Keratinocyte (primary cell): ENCODE measurements around the gene SMURF2. TPM values are rescaled to one million over a fixed set of nuclear protein-coding genes. Genes with fewer than 3 reads are reported as not detected.

Experiments used
- DNase-seq: peaks from one replicate; pipeline ENCODE4 v3.0.0-alpha.2; 2011; ENCODE audit warnings: low read depth, missing footprints, low spot score
- FAIRE-seq: peaks from 2 replicates; lab custom pipeline; 2011; peaks lifted over from hg19 to GRCh38; lab: Jason Lieb, UNC
- H2AFZ ChIP-seq: 2 replicates; pipeline ENCODE4 v1.6.0; 2012; ENCODE audit warnings: low read length, control low read depth, inconsistent platforms; ENCODE audit not compliant: control insufficient read depth
- H3K27ac ChIP-seq: 2 replicates; pipeline ENCODE4 v1.5.1; 2011; ENCODE audit warnings: low read length; ENCODE audit not compliant: control insufficient read depth, insufficient read depth
- H3K27me3 ChIP-seq: 3 replicates; pipeline ENCODE4 v1.6.0; 2011; ENCODE audit warnings: low read length; ENCODE audit not compliant: control insufficient read depth, insufficient read depth; ENCODE audit errors: extremely low read depth
- H3K36me3 ChIP-seq, 2 experiments: 2 replicates in 1 of 2; 3 replicates in 1 of 2; pipeline ENCODE4 v1.5.1; 2011; ENCODE audit warnings: low read length in 2 of 2, mild to moderate bottlenecking in 1 of 2; ENCODE audit not compliant: control insufficient read depth in 2 of 2, insufficient read depth in 2 of 2; ENCODE audit errors: extremely low read depth in 1 of 2
- H3K4me1 ChIP-seq: 3 replicates; pipeline ENCODE4 v1.5.1; 2011; ENCODE audit warnings: low read length; ENCODE audit not compliant: control insufficient read depth, insufficient read depth; ENCODE audit errors: extremely low read depth
- H3K4me2 ChIP-seq: 3 replicates; pipeline ENCODE4 v1.6.0; 2011; ENCODE audit warnings: low read depth, low read length; ENCODE audit not compliant: control insufficient read depth, insufficient read depth; ENCODE audit errors: extremely low read depth
- H3K4me3 ChIP-seq, 3 experiments: fragments of 200-600 bp in 1 of 3; sonication (generic) in 1 of 3; 2 replicates in 2 of 3; 3 replicates in 1 of 3; pipeline ENCODE4 v1.5.1; 2011 to 2016; ENCODE audit warnings: low read length in 3 of 3, mild to moderate bottlenecking in 3 of 3, control low read depth in 2 of 3, inconsistent platforms in 1 of 3, low read depth in 1 of 3, mixed read lengths in 1 of 3, mixed run types in 1 of 3, moderate library complexity in 1 of 3; ENCODE audit not compliant: control insufficient read depth in 2 of 3, insufficient read depth in 2 of 3; ENCODE audit errors: extremely low read depth in 1 of 3
- H3K79me2 ChIP-seq: 2 replicates; pipeline ENCODE4 v1.6.0; 2012; ENCODE audit warnings: low read length; ENCODE audit not compliant: control insufficient read depth, insufficient read depth
- H3K9ac ChIP-seq: 3 replicates; pipeline ENCODE4 v1.6.0; 2011; ENCODE audit warnings: low read length; ENCODE audit not compliant: control insufficient read depth, insufficient read depth; ENCODE audit errors: extremely low read depth
- H3K9me1 ChIP-seq: 3 replicates; pipeline ENCODE4 v1.6.0; 2011; ENCODE audit warnings: low read length; ENCODE audit not compliant: control insufficient read depth, insufficient read depth; ENCODE audit errors: extremely low read depth
- H3K9me3 ChIP-seq: 2 replicates; pipeline ENCODE4 v1.5.1; 2012; ENCODE audit warnings: low read depth, low read length; ENCODE audit not compliant: control insufficient read depth
- H4K20me1 ChIP-seq: 3 replicates; pipeline ENCODE4 v1.6.0; 2011; ENCODE audit warnings: low read length; ENCODE audit not compliant: control insufficient read depth, insufficient read depth; ENCODE audit errors: extremely low read depth
- EZH2 ChIP-seq: IDR thresholded peaks from one replicate; pipeline ENCODE4 v1.6.1; 2012; ENCODE audit warnings: inconsistent platforms, mild to moderate bottlenecking, low read length, moderate library complexity
- dilution Hi-C: fragments of 300-500 bp; cut with MboI; formaldehyde crosslinking; loops from one replicate; pipeline ENCODE4 v1.7.0; 2020; ENCODE audit warnings: low sequenced_read_pairs; ENCODE audit not compliant: extremely low pct_ligation_motif_present
- polyA plus RNA-seq, 5 experiments: library from polyadenylated mRNA; depleted of rRNA in 3 of 5; stranded (reverse) in 3 of 5; stranded (forward) in 1 of 5; unstranded in 1 of 5; fragments of >200 nt; gene quantifications; 1 replicate in 1 of 5; 2 replicates in 3 of 5; 3 replicates in 1 of 5; pipeline versions ENCODE4 v1.2.1 to v1.2.3, GENCODE V29; 2011 to 2012; ENCODE audit warnings: missing spikeins in 2 of 5, low read depth in 1 of 5, low replicate concordance in 1 of 5
- TF ChIP-seq, protein P1 (sequence below), 3 experiments: IDR thresholded peaks in 1 of 3; conservative IDR thresholded peaks in 1 of 3; optimal IDR thresholded peaks in 1 of 3; 2 replicates in 2 of 3; 3 replicates in 1 of 3; pipeline versions ENCODE3 to v1.5.1; 2011; ENCODE audit warnings: low read length in 3 of 3, mild to moderate bottlenecking in 3 of 3, moderate library complexity in 2 of 3, control low read depth in 1 of 3, inconsistent platforms in 1 of 3; ENCODE audit not compliant: insufficient read depth in 2 of 3; ENCODE audit errors: extremely low read depth in 1 of 3

SMURF2 gene
- polyA plus RNA-seq, 1 donor (not counting 4 experiments of a cell fraction or from before 2014, with no cell fraction given): 128 TPM

DNA sequence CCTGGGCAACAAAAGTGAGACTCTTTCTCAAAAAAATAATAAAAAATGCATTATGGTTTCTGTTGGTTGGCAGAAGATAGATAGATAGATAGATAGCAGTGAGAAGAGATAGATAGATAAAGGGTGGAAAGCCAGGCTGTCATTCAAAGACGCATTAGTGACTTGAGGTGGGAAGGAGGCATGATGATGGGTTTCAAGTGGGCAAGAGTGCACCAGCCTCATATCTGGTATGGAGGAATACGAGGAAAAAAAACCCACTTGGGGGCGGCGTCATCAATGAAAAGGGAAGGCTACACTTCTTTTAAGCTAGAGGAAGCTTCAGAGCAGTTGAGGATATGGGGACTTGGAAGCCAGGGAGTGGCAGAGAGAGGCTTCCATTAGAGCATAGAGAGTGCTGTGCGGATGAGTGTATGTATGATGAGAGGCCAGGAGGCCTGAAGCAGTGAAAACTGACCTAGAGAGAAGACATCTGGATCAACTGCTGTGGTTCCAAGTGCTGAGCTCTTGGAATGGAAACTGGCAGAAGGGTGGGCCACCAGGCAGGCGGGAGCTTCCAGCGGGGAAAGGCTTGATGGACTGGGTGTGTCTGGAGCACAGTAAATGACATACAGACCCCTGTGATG lies 123.5 kb downstream of the SMURF2 start:
- no peaks in the 10 kb centered on the region for H3K9me1 ChIP-seq
- no peak for TF ChIP-seq EZH2
- TF ChIP-seq, protein P1, sequence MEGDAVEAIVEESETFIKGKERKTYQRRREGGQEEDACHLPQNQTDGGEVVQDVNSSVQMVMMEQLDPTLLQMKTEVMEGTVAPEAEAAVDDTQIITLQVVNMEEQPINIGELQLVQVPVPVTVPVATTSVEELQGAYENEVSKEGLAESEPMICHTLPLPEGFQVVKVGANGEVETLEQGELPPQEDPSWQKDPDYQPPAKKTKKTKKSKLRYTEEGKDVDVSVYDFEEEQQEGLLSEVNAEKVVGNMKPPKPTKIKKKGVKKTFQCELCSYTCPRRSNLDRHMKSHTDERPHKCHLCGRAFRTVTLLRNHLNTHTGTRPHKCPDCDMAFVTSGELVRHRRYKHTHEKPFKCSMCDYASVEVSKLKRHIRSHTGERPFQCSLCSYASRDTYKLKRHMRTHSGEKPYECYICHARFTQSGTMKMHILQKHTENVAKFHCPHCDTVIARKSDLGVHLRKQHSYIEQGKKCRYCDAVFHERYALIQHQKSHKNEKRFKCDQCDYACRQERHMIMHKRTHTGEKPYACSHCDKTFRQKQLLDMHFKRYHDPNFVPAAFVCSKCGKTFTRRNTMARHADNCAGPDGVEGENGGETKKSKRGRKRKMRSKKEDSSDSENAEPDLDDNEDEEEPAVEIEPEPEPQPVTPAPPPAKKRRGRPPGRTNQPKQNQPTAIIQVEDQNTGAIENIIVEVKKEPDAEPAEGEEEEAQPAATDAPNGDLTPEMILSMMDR (optimal IDR thresholded peaks at IDR 0.05 in 1 of 3, IDR thresholded peaks at IDR 0.05 in 1 of 3, conservative IDR thresholded peaks at IDR 0.05 in 1 of 3; ENCODE audit: extremely low read depth in 1 of 3, insufficient read depth in 2 of 3, low read length in 3 of 3): no peak
- H3K27me3 ChIP-seq: no peaks in the 10 kb centered on the region
- dilution Hi-C loops: no loop called here
- DNase-seq (no peak), FAIRE-seq (no peak)
- H3K9me3 ChIP-seq: no peaks in the 10 kb centered on the region
- no peak overlapping the region for H2AFZ ChIP-seq
- H3K36me3 ChIP-seq: peaks cover 30 to 45% of the 10 kb centered on the region in 2 experiments
- H3K27ac ChIP-seq: no peak overlapping the region
- no peaks in the 10 kb centered on the region for H3K79me2 ChIP-seq
- no peak overlapping the region for H3K4me2 ChIP-seq
- no peak overlapping the region for H3K4me3 ChIP-seq
- H3K4me1 ChIP-seq: no peaks in the 10 kb centered on the region
- H3K9ac ChIP-seq: no peak overlapping the region
- peaks cover 8% of the 10 kb centered on the region for H4K20me1 ChIP-seq

DNA sequence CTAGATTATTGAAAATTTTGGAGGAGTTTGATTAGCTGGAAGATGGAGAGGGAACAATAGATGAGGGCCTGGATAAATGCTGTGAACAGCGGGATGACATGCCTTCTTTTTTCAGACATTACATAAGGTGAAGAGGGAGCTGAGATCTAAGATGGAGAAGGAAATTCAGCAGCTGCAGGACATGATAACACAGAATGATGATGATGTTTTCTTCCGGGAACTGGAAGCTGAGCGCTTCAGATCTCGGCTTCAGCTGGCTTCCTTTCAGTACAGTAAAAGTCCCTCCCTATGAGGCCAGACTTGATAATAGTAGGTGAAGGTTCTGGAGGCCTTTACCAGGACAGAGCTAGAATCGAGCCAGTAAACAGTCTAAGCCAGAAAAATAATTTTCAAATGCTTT lies 124.6 kb downstream of the SMURF2 start:
- peaks cover 29 to 46% of the 10 kb centered on the region in 2 experiments for H3K36me3 ChIP-seq
- peaks cover 8% of the 10 kb centered on the region for H4K20me1 ChIP-seq
- H2AFZ ChIP-seq: no peak overlapping the region
- H3K27me3 ChIP-seq: no peaks in the 10 kb centered on the region
- H3K9me3 ChIP-seq: no peaks in the 10 kb centered on the region
- H3K4me2 ChIP-seq: no peak overlapping the region
- no peak overlapping the region for H3K4me3 ChIP-seq
- H3K27ac ChIP-seq: no peak overlapping the region
- no peaks in the 10 kb centered on the region for H3K9me1 ChIP-seq
- TF ChIP-seq, protein P1 (optimal IDR thresholded peaks at IDR 0.05 in 1 of 3, IDR thresholded peaks at IDR 0.05 in 1 of 3, conservative IDR thresholded peaks at IDR 0.05 in 1 of 3; ENCODE audit: extremely low read depth in 1 of 3, insufficient read depth in 2 of 3, low read length in 3 of 3): no peak
- no peak for TF ChIP-seq EZH2
- dilution Hi-C loops: no loop called here
- H3K79me2 ChIP-seq: no peaks in the 10 kb centered on the region
- no peaks in the 10 kb centered on the region for H3K4me1 ChIP-seq
- DNase-seq (no peak), FAIRE-seq (no peak)
- H3K9ac ChIP-seq: no peak overlapping the region
